Spleen (tissue), 13 donors: ENCODE results near the gene OR1J2. TPM values are rescaled to one million over a fixed set of nuclear protein-coding genes. Genes with fewer than 3 reads are reported as not detected.

Source experiments
- DNase-seq: peaks from one replicate; pipeline ENCODE4 v3.0.0-alpha.2; 2020
- H3K27ac ChIP-seq, 8 donors: fragments of 200-600 bp; sonication (generic) in 7 of 8; 1 replicate in 4 of 8; 2 replicates in 4 of 8; pipeline versions ENCODE4 v1.5.0 to v1.8.0; 2016 to 2021; ENCODE audit warnings: inconsistent platforms in 4 of 8, mild to moderate bottlenecking in 4 of 8, moderate library complexity in 1 of 8
- H3K27me3 ChIP-seq, 7 donors: fragments of 200-600 bp; sonication (generic) in 6 of 7; replicated peaks in 1 of 7; 1 replicate in 4 of 7; 2 replicates in 3 of 7; pipeline versions ENCODE4 v1.5.0 to v1.8.0; 2016 to 2021; ENCODE audit warnings: inconsistent platforms in 3 of 7, mild to moderate bottlenecking in 1 of 7
- H3K36me3 ChIP-seq, 6 donors: fragments of 200-600 bp; sonication (generic) in 5 of 6; 1 replicate in 4 of 6; 2 replicates in 2 of 6; pipeline versions ENCODE4 v1.5.0 to v1.8.0; 2016 to 2021; ENCODE audit warnings: inconsistent platforms in 2 of 6
- H3K4me1 ChIP-seq, 6 donors: fragments of 200-600 bp; sonication (generic) in 5 of 6; 1 replicate in 3 of 6; 2 replicates in 3 of 6; pipeline versions ENCODE4 v1.5.0 to v1.8.0; 2016 to 2021; ENCODE audit warnings: inconsistent platforms in 3 of 6
- H3K4me3 ChIP-seq, 8 donors: fragments of 200-600 bp; sonication (generic) in 7 of 8; 1 replicate in 4 of 8; 2 replicates in 4 of 8; pipeline versions ENCODE4 v1.5.0 to v1.8.0; 2016 to 2021; ENCODE audit warnings: inconsistent platforms in 4 of 8, mild to moderate bottlenecking in 4 of 8, moderate library complexity in 2 of 8
- H3K9me3 ChIP-seq, 8 donors: fragments of 200-600 bp; sonication (generic) in 7 of 8; 1 replicate in 4 of 8; 2 replicates in 4 of 8; pipeline versions ENCODE4 v1.5.0 to v1.8.0; 2016 to 2021; ENCODE audit warnings: inconsistent platforms in 4 of 8
- CTCF ChIP-seq, 11 experiments: fragments of 200-600 bp in 7 of 11; fragments of 450-650 bp in 4 of 11; sonication (generic) in 4 of 11; IDR thresholded peaks in 8 of 11; conservative IDR thresholded peaks in 3 of 11; 1 replicate in 7 of 11; 2 replicates in 4 of 11; pipeline versions ENCODE4 v1.4.0 to v1.8.0; 2016 to 2021; ENCODE audit warnings: antibody characterized with exemption in 11 of 11, inconsistent platforms in 4 of 11, mild to moderate bottlenecking in 1 of 11
- POLR2A ChIP-seq, 3 donors: fragments of 450-650 bp; IDR thresholded peaks; one replicate each; pipeline ENCODE4 v1.5.1; 2017; ENCODE audit warnings: antibody characterized with exemption in 3 of 3, mild to moderate bottlenecking in 1 of 3
- POLR2AphosphoS5 ChIP-seq, 3 donors: sonication (generic); formaldehyde crosslinking; IDR thresholded peaks; one replicate each; pipeline ENCODE4 v1.5.1; 2017; ENCODE audit warnings: antibody characterized with exemption in 3 of 3
- WGBS, 5 donors: extraction: QIAGEN DNeasy Blood & Tissue Kit in 3 of 5; methylation state at CpG; one replicate each; pipeline versions ENCODE4 v1.1.5 to v1.1.7; 2013 to 2018; 5-methylcytosine and 5-hydroxymethylcytosine counted together
- intact Hi-C: fragments of 100-400 bp; cut with DNase I; formaldehyde crosslinking; loops from one replicate; pipeline ENCODE4 v1.15.0; 2023; ENCODE audit warnings: low total_unique reads
- long read RNA-seq, 2 donors: transcript quantifications; one replicate each; lab custom pipeline, GENCODE V29; 2026
- polyA plus RNA-seq, 3 donors: library from polyadenylated mRNA; stranded (reverse); fragments of 200-250 nt; gene quantifications; one replicate each; pipeline ENCODE4 v1.2.1, GENCODE V29; 2013
- total RNA-seq, 7 donors: library from RNA; depleted of rRNA in 3 of 7; stranded (reverse); fragments of >200 nt in 3 of 7; fragmentation: NEBNext Ultra II Directional in 4 of 7; extraction: Animal tissue kit (Norgen Biotek cat#: 25700) in 4 of 7; gene quantifications; one replicate each; pipeline versions ENCODE4 v1.1.0 to v1.2.1, GENCODE V29; 2016 to 2021
- donor health status: healthy with polysubstance abuse.
- donor health status: DM: no; HTN: no; CAD: no; lungs with moderate emphysema.
- donor health status: DM: no; HTN: no; CAD: no.
- donor health status: Bipolar disorder and iron deficiency.
- donor health status: healthy.
- donor health status: DM: no; HTN: no; CAD: no.
- donor health status: DM: yes; HTN: yes; CAD: no.

OR1J2 gene, protein sequence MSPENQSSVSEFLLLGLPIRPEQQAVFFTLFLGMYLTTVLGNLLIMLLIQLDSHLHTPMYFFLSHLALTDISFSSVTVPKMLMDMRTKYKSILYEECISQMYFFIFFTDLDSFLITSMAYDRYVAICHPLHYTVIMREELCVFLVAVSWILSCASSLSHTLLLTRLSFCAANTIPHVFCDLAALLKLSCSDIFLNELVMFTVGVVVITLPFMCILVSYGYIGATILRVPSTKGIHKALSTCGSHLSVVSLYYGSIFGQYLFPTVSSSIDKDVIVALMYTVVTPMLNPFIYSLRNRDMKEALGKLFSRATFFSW
- total RNA-seq: not detected
- polyA plus RNA-seq: not detected
- long read RNA-seq, donor 1: 0 reads
- long read RNA-seq, donor 2: 0 reads

- H3K9me3 ChIP-seq: no peaks in the 10 kb centered on the region
- intact Hi-C loops: no loop called here
- no peak for DNase-seq
- no peaks in the 10 kb centered on the region for H3K4me1 ChIP-seq
- WGBS, 5 donors: 78 to 89% (median 84%) methylated on average over 6 of the region's 6 CpGs
- no peak within 1 kb of the TSS for H3K27ac ChIP-seq
- peaks cover 0 to 6% (median 0%) of the 10 kb centered on the region in 7 donors for H3K27me3 ChIP-seq
- H3K36me3 ChIP-seq: no peaks in the 10 kb centered on the region
- no peak within 1 kb of the TSS for H3K4me3 ChIP-seq
- TF ChIP-seq CTCF (IDR thresholded peaks at IDR 0.05 in 8 of 11, conservative IDR thresholded peaks at IDR 0.05 in 3 of 11): no peak
- TF ChIP-seq POLR2A (IDR thresholded peaks at IDR 0.05): no peak
- TF ChIP-seq POLR2AphosphoS5 (IDR thresholded peaks at IDR 0.05): no peak
Measured at GRCh38 chr9:122510502-122510901, at the start of gene OR1J2. TSS of gene OR1J2 (plus strand) at chr9:122510802. CDS start at chr9:122510802, 0 bp downstream.

- intact Hi-C loops: no loop called here
- Histone ChIP-seq H3K27ac (peak overlapping the region in 7 of 8 donors; percentile 61 to 81 (median 75)), H3K4me1 (peaks cover 0 to 17% (median 12%) of the 10 kb centered on the region in 6 donors), H3K4me3 (peak overlapping the region in 5 of 8 donors; percentile 36 to 69 (median 40)), H3K36me3 (no peaks in the 10 kb centered on the region), H3K9me3 (peaks cover 0 to 2% (median 0%) of the 10 kb centered on the region in 8 donors), H3K27me3 (peaks cover 0 to 19% (median 4%) of the 10 kb centered on the region in 7 donors)
- TF ChIP-seq POLR2A (IDR thresholded peaks at IDR 0.05) (no peak), CTCF (IDR thresholded peaks at IDR 0.05 in 8 of 11, conservative IDR thresholded peaks at IDR 0.05 in 3 of 11) (no peak), POLR2AphosphoS5 (IDR thresholded peaks at IDR 0.05) (no peak)
- WGBS, 5 donors: 77 to 89% (median 84%) methylated on average over 4 to 10 of the region's 10 CpGs
- no peak for DNase-seq
Measured at GRCh38 chr9:122463828-122464632, 46.6 kb upstream of the OR1J2 start.

- no peaks in the 10 kb centered on the region for H3K36me3 ChIP-seq
- H3K9me3 ChIP-seq: peaks cover 0 to 2% (median 0%) of the 10 kb centered on the region in 8 donors
- peaks cover 0 to 12% (median 4%) of the 10 kb centered on the region in 7 donors for H3K27me3 ChIP-seq
- peak; percentile 80 for DNase-seq
- intact Hi-C loops: loop anchor here (5.0 kb wide), 1 partner anchor 342 kb away; no protein-coding TSS in a partner anchor
- H3K4me3 ChIP-seq: peak overlapping the region; percentile 23 to 69 (median 38)
- WGBS, 5 donors: 16 to 19% (median 16%) methylated on average over 10 of the region's 10 CpGs
- TF ChIP-seq POLR2A (IDR thresholded peaks at IDR 0.05) (no peak), POLR2AphosphoS5 (IDR thresholded peaks at IDR 0.05) (no peak), CTCF (IDR thresholded peaks at IDR 0.05 in 8 of 11, conservative IDR thresholded peaks at IDR 0.05 in 3 of 11) (peak; percentile 64 to 92 (median 84))
- peak overlapping the region in 7 of 8 donors; percentile 61 to 81 (median 75) for H3K27ac ChIP-seq
- H3K4me1 ChIP-seq: peaks cover 0 to 17% (median 12%) of the 10 kb centered on the region in 6 donors
Measured at GRCh38 chr9:122464633-122465567, 45.7 kb upstream of the OR1J2 start.
